Endometrium (tissue), 2 donors: ENCODE data around the gene TBR1.
A peak's percentile ranks its signal among the peaks of the same experiment; 100 is the strongest.

Experiments
- FAIRE-seq: peaks from 2 replicates; lab custom pipeline; 2012; peaks lifted over from hg19 to GRCh38; lab: Jason Lieb, UNC
- donor health status: control.
- donor health status: control.

The TBR1 gene

DNA sequence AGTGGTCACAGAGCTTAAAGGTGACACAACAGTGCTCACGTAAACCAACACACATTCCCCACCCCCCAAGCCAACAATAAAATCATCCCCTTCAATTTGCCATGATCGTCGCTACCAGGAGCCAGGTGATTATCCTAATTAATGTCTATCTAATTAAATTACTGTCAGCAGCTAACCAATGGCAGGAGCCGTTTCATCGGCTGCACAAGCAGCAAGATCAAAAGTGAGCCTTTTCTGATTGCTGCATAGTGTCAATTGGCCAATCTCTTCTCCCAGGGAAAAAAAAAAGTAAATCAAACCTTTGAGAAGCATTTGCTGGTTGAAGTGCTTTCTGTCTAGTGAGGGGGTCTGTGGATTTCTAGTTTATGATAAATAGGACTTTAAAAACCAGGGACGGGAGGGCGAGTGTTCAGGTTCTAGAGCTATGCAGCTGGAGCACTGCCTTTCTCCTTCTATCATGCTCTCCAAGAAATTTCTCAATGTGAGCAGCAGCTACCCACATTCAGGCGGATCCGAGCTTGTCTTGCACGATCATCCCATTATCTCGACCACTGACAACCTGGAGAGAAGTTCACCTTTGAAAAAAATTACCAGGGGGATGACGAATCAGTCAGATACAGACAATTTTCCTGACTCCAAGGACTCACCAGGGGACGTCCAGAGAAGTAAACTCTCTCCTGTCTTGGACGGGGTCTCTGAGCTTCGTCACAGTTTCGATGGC, at the start of gene TBR1:
TBR1 (plus strand) TSS at position 311 of the 721 bp plus-strand sequence; CDS start at position 425, 114 bp downstream.
- no peak for FAIRE-seq

DNA sequence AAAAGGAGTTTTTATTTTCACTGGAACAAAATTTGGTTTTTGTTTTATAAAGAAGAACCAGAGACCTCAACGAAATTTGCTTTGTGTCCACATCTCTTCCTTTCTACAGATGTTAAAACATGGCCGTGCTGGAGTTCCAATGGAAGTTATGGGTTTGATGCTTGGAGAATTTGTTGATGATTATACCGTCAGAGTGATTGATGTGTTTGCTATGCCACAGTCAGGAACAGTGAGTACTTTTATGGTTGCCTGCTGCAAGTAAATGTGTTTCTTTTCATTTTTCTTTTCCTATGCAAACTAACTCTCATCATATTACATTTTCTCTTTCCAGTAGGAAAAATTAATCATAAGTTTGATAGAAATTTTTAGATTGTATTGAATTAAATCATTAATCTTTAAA, 48.4 kb upstream of the TBR1 start:
- FAIRE-seq, result no peak

DNA sequence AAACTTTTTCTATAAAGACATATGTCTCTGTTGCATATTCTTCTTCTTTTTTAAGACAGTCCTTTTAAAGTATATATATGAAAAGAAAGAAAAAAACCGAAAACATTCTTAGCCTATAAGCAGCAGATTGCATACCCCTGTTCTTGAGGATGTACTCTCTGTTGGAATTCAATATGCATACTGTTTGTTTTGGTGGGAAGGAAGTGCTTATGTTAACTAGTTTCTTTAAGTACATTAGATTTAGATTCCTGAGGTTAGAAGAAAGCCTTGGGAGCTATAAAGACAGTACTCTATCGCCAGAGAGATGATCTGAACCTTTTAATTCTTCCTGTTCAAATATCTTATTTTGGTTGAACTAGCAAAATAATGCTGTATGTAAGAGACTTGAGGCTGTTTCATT, 46.8 kb upstream of the TBR1 start:
- FAIRE-seq, result no peak

DNA sequence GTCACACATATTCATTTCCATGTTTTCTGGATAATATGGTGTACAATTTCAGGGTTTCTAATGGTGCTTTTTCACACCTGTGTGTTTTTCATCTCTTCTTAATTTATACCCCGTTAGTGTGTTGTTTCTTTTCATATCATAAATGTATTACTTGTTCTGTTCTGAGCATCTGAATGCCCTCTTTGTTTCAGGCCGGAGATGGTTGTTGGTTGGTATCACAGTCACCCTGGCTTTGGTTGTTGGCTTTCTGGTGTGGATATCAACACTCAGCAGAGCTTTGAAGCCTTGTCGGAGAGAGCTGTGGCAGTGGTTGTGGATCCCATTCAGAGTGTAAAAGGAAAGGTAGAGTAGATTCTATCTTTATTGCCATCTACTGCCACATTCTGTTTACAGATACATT, 45.1 kb upstream of the TBR1 start:
- no peak for FAIRE-seq

DNA sequence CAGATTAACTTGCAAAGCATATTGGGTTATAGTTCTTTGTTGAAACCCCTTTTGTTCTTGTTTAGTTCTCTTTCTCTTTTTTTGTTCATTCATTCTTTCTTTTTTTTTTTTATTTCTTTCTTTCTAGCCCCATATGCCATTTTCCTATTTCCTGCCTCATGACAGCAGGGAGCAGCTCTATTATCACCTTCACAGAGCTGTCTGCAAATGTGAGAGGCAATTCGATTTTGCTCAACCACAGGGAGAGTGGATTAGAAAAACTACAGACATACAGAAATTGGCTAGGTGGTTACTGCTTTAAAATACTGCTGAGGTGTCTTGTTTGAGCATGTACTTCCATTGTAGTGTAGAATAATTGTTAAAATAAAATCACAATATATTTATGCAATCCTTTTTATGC, 44.2 kb upstream of the TBR1 start:
- FAIRE-seq, result no peak

DNA sequence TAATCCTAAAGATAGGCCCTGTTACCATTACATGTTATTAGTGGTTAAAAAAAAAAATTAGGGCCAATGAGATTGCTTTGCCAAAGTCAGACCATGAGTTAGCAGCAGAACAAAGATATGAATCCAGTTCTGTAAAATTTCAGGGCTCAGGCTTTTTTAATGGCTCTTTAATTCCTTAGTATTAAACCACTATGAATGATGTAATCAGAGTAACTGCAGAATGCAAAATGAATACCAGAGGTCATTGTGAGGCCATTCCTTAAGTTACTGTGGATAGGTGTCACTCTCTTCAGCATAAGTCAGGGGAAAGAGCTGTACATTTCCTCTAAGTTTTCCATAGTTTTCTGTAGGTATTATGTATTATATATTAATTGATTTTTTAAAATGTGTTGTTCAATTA, 42.2 kb upstream of the TBR1 start:
- no peak for FAIRE-seq

DNA sequence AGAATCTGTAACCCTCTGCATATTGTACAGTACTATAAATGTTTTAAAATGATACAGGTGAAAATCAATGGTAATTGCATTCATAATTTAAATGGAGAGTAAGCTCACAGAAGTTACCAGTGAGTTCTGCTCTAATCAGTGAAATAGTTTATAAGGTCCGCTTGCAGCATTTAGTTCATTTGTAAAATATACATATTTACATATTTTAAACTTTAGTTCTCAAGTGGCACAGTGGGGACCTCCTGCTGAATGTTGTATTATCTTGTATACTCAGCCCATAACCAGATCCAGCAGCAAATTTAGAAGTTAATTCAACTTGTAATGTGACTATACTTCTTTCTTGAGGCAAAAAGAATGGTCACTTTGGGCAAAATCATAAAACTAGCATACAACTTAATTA, 41.7 kb upstream of the TBR1 start:
- no peak for FAIRE-seq

DNA sequence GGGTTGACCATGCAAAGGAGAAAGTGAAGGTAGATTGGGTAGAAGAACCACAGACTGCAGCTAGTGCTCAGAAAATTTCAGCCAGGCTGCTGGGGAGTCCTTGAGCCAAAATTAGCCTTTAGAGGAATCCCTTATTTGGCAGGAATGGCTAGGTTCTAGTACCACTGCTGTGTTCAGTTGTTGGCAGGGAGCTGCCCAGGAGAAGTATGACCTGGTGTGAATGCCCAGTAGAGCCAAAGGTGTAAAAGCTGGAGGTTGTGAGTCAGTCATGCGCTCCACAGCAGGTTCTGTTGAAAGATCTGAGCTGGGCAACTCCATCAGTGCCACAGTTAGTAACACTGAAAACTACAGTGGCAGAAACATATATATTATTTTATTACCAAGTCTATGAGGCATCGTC, 36.4 kb upstream of the TBR1 start:
- FAIRE-seq, result no peak

DNA sequence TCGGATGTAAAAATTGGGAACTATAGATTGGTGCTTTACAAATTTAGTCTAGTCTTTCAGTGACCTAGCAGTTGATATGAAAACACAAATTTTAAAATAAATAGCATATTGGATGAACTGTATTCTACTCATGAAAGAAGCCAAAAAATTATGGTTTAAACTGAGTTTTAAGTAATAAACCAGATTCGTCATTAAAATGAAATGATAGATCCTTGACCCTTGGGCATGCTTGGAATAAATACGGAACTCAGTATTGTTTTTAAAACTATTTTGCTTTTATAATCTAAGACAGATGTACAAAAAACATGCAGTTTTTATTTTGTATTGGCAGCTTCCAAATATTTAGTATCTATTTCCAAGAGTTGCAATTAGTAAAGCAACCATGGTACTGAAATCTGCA, 34.6 kb upstream of the TBR1 start:
- FAIRE-seq, result peak; percentile 76

DNA sequence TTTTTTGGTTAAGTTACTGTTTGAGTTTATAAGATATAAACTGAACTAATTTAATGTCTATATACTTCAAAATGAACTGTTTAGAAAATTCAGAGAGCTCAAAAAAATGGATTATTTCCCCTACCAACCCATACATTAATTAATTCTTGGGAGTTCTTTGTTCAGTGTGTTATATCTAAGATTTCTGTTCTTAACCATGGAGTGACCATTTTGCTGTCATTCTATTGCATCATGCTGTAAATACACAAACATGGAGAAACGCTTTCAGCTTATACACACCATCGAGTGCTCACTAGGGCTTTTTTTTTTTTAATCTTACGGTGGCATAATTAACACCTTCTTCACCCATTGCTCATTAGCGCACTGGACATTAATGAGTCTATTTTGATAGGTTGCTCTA, 33.4 kb upstream of the TBR1 start:
- FAIRE-seq, result no peak

DNA sequence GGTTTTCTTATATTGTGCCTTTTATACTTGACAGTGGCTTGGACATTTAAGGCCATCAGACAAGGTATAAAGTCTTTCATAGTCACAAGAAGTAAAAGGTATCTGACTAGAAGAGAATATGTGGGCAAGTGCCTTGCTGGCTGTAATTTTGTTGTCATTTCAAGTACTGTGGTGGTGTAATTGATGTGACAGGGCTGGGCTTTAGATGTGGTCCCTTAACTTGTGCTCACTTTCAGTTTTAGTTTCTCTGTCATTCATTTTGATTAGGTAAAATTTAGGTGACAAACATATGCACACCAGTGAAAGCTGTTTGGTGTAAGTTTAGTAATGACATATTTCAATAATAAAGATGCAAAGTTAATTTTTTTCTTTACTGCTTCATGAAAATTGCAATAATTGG, 31.2 kb upstream of the TBR1 start:
- no peak for FAIRE-seq

DNA sequence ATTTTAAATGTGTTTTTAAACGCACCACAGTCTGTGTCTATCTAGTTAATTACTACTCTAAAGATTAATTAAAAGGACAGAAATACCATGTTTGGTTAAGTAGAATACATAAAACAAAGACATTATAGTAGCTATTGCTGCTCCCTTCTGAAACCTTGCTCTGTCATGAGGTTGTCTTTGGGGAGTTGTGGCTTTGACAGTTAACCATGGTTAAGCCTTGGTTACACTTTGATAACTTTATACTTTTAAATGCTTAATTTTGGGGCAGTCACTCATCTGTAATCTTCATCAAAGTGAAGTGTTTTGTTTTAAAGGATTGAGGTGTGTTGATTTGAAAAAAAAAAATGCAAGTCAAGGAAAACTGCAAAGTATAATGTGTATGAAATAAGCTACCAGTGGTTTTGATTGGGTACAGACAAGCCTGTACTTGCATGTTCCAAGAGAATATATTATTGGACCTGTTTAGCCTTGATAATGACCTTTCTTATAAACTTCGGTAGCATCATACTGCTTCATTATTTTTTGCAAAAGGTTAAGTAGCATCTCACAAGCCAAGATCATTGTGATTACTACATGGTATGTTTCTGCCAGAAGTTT, 29.8 kb upstream of the TBR1 start:
- FAIRE-seq, result no peak

DNA sequence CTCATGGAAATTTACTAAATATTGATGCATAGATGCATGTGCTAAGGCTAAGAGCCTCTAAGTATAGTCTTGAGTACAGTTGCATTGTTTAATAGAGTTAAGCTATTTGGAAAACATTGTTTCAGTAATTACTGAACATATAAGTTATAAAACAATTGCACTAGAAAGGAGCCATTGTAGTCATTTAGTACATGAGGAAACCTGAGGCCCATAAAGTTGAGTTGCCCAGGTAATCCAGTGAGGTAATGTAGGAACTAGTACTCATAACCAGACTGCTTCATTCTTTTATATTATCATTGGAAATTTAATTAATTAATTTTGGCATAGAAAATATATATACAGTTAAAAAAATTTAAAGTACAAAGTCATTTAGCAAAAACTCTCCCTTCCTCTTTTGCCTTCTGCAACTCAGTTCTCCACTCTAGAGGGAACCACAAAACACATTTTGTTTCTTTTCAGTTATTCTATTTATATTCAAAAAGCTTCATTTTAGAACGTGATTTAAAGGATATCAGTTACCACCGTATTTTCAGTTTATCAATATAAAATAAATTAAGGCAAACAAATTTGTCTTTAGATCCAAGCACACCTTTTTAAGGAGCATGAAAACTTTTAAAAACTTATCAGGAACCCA, 27.8 kb upstream of the TBR1 start:
- FAIRE-seq, result no peak

DNA sequence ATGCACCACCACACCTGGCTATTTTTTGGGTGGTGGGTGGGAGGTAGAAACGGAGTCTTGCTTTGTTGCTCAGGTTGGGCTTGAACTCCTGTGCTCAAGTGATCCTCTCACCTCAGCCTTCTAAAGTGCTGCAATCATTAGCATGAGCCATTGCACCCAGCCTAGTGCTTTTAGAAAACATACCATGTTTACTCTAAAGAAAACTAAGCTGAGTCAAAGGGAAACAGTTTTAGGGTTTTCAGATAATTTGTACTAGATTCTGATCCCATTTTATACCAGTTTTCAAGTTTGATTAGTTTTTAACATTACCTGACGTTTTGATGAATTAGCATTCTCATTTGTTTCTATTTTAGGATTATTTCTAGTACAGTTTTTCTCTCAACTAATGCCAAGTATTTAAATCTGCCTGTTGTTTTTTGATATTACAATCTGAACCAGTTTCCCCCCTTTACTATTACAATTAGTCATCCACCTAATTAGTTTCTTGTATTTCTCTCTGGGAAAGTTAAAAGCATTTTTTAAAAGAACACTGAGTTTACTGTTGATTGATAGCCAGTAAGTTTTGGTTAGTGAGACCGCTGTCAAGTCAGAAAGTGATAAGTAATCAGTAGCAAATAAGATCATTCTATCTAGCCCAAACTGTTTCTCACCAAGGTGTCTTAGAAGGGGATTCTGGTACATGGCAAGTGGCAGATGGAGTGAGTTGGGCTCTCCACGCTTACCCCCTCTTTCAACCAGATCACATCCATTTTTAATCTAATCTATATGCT, 24.2 kb upstream of the TBR1 start:
- FAIRE-seq, result no peak

DNA sequence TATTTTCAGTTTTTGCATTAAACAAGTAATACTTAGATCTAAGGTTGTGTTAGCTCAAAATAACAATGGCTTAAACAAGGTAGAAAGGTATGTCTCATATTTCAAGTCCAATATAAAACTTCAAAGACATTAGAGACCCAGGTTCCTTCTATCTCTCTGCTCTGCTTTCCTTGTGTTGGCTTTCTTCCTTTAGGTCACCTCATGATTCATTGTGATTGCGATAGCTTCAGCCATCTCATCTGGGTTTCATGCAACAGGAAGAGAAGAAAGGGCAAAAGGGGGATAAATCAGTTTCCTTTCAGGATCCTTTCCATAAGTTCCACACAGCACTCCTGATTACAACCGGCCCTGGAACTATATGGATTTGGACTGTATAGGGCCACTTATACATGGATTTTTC, 16.0 kb upstream of the TBR1 start:
- FAIRE-seq, result no peak

DNA sequence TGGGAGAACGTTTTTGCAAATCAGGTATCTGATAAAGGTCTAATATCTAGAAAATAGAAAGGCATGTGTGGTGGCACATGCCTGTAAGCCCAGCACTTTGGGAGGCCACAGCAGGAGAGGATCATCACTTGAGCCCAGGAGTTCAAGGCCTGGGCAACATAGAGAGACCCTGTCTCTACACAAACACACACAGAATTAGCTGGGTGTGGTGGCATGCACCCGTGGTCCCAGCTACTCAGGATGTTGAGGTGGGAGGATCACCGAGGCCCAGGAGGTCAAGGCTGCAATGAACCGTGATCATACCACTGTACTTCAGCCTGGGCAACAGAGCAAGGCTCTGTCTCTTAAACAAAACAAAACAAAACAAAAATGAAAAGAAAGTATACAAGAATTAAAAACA, 13.8 kb upstream of the TBR1 start:
- no peak for FAIRE-seq

DNA sequence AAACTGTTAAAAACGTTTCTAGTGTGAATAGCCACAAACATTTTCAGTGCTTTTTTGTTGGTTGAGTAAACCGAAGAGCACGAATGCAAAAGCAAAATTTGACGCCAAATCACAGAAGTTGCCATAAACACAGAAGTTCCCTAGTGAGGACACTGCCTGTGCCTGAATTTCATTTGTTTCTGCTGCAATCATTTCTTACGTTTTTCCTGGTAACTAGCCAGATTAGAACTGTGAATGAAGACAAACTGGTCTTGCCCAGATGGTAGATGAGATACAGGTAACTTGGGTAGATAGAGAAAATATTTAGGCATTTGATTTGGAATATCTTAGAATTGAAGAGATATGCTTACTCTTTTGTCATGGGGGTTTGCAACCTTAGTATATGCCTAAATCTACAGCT, 9.8 kb upstream of the TBR1 start:
- FAIRE-seq, result no peak

DNA sequence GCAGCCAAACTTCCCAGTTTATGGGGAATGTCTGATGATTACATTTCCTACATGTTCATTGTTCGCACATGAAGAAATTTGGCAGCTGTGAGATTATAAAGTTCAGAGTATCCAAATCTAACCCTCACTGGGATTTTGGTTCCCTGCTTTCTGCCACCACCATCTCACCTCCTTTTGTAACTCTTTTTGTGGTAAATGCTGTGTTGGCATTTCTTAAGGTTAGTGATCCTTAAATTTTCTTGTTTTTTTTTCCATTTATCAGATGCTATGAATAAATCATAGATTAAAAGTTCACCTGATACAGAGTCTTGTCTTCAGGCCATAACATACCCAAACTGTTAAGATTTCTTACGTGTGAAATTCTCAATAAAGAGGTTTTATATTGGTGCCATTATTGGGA, 8.5 kb upstream of the TBR1 start:
- FAIRE-seq, result no peak

DNA sequence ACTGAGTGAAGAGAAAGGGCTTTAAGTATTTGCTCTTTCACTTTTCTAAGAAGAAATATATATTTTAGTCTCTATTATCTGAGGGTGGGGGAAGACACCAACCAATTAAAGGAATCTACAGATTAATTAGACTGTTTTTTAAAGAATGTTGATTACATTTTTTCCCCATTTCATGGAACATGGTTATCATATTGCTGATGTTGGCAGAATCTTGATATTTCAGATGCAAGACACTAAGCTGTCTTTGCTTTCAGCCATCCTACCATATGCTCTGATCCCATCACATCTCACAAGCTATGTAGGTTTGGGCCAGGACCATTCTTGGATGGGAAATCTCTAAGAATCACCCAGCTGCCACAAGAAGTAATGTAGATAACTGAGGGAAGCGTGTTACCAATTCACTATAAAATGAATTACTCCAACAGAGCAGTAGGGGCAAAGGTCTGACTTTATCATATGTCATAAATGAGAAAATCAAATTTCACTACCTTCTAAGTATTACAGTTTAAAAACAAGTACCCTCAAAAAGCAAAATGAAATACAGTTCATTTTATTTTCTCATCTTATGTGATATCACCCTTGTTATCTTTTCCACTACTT, 6.7 kb upstream of the TBR1 start:
- no peak for FAIRE-seq

DNA sequence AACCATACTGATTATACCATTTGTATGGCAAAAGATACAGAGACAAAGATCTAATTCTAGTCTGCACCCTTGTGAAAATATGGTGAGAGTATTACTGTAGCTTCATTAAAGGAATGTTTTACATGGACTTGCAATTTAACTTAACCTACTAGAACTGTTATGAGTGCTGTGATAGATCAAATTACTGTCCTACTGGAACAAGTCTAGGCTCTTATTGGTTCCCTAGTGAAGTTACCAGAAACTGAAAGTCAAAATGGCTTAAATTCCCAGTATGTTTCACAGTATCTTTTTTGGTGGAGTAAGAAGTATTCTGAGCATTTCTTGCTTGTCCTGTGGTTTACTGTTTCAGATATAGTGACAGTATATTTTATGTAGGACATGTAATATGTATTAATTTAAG, 3.8 kb upstream of the TBR1 start:
- FAIRE-seq, result no peak

DNA sequence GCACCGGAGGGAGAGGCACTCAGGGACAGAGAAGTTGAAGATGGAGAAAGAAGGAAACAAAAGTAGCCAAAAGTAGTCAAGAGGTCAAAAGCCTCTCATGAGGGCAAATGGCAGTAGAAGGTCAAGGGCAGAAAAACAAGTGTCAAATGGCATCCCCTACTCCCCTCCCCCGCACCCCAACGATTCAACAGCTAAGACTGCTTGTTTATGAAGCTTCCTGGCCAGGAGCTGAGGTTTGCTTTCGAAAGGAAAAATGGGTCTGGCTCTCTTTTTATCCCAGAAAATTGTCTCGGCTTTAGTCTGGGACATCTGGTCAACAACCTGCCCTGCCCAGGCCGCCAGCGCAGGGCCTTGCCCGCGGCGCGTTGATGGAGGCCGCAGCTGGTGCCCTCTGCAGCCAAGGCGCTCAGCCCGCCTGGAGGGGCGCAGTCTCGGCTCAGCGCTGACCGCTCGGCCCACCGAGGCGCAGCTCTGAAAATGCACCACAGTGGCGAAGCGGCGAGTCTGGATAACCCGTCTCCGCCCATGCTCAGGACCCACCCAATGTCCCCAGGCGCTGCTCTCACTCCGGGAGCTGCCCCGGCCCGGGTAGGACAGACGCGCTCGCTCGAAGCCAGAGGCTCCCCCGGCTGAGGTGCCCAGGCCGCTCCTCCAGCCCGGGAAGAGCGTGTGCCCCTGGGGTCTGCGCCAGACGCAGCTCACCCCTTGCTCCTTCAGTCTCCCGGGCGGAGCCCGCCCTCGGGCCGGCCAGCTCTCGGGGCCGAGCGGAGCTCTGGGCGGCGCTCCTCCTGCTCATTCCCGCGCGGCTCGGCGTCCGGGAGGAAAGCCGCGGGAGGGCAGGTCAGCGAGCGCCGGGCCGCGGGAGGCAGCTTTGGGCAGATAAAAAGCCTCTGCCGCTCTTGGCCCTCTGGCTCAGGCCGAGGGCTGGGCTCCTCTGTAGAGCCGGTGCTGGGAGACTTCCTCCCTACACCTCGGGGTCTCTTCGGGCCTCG, 1.8 kb upstream of the TBR1 start:
- no peak for FAIRE-seq
